ENCODE measurements around the gene MRPS12.
A peak's percentile ranks its signal among the peaks of the same experiment; 100 is the strongest.

The MRPS12 gene

GRCh38 chr19:38929929-38930775 lies 592 bp upstream of the MRPS12 start, which contains the start of gene SARS2 (continued):
- TF ChIP-seq REPIN1 (tag by site-specific recombination; IDR thresholded peaks at IDR 0.05; ENCODE audit: low read depth) (peak; percentile 82), ZNF311 (tag by site-specific recombination; IDR thresholded peaks at IDR 0.05; ENCODE audit: borderline replicate concordance) (no peak), PBX3 (CRISPR knock-in tag; IDR thresholded peaks at IDR 0.05) (peak; percentile 63; the same call in 1 of the 2 replicates), ZNF510 (tag by site-specific recombination; IDR thresholded peaks at IDR 0.05; ENCODE audit: insufficient replicate concordance) (no peak), ZNF777 (tag by site-specific recombination; IDR thresholded peaks at IDR 0.05; ENCODE audit: borderline replicate concordance) (no peak), ZNF362 (tag by site-specific recombination; IDR thresholded peaks at IDR 0.05) (no peak), ZBTB20 (tag by site-specific recombination; IDR thresholded peaks at IDR 0.05) (peak; percentile 35; the same call in 1 of the 2 replicates), ZFP41 (tag by site-specific recombination; IDR thresholded peaks at IDR 0.05; ENCODE audit: borderline replicate concordance) (no peak), ZNF398 (tag by site-specific recombination; IDR thresholded peaks at IDR 0.05) (no peak), ZNF596 (tag by site-specific recombination; IDR thresholded peaks at IDR 0.05) (no peak), ZNF704 (tag by site-specific recombination; IDR thresholded peaks at IDR 0.05) (no peak), ZNF114 (tag by site-specific recombination; IDR thresholded peaks at IDR 0.05) (no peak), ZSCAN4 (tag by site-specific recombination; IDR thresholded peaks at IDR 0.05) (0 out of 2 replicates have a peak, but pooled peaks have one; percentile 58), OVOL3 (tag by site-specific recombination; IDR thresholded peaks at IDR 0.05) (peak; percentile 27; the same call in 1 of the 2 replicates), RBAK (tag by site-specific recombination; IDR thresholded peaks at IDR 0.05) (no peak), ZNF76 (tag by site-specific recombination; IDR thresholded peaks at IDR 0.05; ENCODE audit: borderline replicate concordance, low read depth) (peak; percentile 67; the same call in 1 of the 2 replicates), GLI2 (tag by site-specific recombination; IDR thresholded peaks at IDR 0.05; ENCODE audit: borderline replicate concordance, low read depth) (no peak), BCL11A (tag by site-specific recombination; IDR thresholded peaks at IDR 0.05; ENCODE audit: low read depth) (peak; percentile 99), ZBTB6 (tag by site-specific recombination; IDR thresholded peaks at IDR 0.05) (0 out of 2 replicates have a peak, but pooled peaks have one; percentile 47), KLF17 (tag by site-specific recombination; IDR thresholded peaks at IDR 0.05) (peak; percentile 85), ZBTB48 (tag by site-specific recombination; IDR thresholded peaks at IDR 0.05) (peak; percentile 83; the same call in 1 of the 2 replicates), ZNF701 (tag by site-specific recombination; IDR thresholded peaks at IDR 0.05) (no peak; the same call in 1 of the 2 replicates), YY1 (tag by site-specific recombination; IDR thresholded peaks at IDR 0.05) (peak; percentile 99), ZNF223 (tag by site-specific recombination; IDR thresholded peaks at IDR 0.05) (no peak), ZNF26 (tag by site-specific recombination; IDR thresholded peaks at IDR 0.05) (no peak), ZNF354C (tag by site-specific recombination; IDR thresholded peaks at IDR 0.05; ENCODE audit: borderline replicate concordance, low read depth) (no peak)

Data from HEK293 (cell line).